ENCODE measurements around the gene RAB23.
"Not testable (repeated sequence)": the region's sequence is repeated elsewhere in the genome, so short reads cannot be mapped to it uniquely, and the experiment has no call there.

Gene RAB23

GRCh38 chr6:57221936-57222742 lies at the start of gene RAB23:
Gene RAB23 (minus strand): TSS chr6:57222307. CDS start chr6:57210380, 11,927 bp downstream.
- DNase-seq, result peak; percentile 96

- DNase-seq, result no peak
Measured at GRCh38 chr6:57268294-57268640, 46.2 kb upstream of the RAB23 start.

DNA sequence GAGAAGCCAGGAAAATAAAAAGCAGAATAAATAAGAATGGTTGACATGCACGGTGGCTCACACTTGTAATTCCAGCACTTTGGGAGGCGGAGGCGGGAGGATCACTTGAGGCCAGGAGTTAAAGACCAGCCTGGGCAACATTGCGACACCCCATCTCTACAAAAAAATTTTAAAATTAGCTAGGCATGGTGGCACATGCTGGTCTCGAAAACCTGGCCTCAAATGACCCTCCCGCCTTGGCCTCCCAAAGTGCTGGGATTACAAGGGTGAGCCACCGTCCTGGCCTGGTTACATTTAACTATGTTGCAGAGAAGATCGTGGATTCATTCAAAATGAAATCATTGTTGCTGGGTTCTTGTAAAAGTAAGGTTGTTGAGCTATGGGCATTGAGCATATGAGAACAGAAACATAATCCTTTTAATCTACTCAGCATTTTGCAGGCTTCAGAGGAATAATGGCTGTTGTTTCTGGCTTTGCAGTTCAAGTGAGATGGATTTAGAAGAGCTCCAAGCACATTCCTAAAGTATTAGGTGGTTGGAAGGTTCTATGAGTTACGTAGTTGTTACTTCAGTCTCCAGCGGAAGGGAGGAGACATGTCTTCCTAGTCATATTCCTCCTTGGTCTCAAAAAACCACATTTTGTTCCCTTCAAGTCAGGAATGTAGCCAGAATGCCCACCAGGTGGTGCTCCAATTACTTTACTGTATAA lies 45.6 kb upstream of the RAB23 start:
- peak; percentile 54 for DNase-seq

- no peak for DNase-seq
Measured at GRCh38 chr6:57265755-57266221, 43.7 kb upstream of the RAB23 start.

DNA sequence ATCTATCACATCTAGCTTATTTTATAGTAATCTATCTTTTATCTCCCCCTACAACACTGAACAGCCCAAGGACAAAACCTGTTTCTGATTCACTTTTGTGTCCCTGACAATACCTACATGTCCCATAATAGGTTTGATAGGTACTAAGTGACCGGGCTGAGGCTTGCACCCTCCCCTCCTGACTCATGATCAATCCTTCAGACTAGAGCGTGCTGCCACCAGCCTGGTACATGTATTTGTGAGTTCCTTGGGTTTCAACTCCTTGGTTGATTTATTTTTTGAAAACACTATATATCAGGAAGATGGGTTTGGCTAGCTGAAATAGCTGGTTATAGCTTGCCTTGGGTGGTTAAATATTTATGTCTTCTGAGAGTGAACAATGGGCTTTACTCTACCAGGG lies 41.6 kb upstream of the RAB23 start:
- no peak for DNase-seq

DNA sequence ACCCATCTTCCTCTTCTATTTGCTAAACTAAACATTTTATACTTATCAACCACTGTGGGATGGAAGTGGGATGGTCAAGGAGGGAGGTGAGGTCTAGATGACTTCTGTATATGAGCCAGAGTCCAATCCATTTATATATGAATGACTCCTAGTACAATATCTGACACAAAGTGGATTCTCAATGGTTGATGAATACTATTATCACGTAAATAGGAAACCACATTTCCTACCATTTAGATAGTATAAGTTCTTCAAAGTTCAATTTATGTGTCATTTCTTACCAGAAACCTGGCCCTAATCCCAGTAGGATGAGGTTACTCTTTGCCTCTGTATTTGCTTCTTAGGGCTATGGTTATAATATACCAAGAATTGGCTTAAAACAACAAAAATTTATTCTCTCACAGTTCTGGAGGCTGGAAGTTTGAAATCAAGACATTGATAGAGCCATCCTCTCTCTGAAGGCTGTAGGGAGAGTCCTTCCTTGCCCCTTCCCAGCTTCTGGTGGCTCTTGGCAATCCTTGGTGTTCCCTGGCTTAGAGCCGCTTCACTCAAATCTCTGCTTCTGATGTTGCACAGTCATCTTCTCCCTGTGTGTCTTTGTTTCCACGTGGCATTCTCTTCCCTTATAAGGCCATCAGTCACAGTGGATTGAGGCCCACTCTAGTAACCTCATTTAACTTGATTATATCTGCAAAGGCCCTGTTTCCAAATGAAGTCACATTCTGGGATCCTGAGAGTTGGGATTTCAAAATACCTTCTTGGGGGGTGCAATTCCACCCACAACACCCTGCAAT lies 41.0 kb upstream of the RAB23 start:
- DNase-seq, result no peak

- no peak for DNase-seq
Measured at GRCh38 chr6:57262488-57262887, 40.4 kb upstream of the RAB23 start.

- DNase-seq, result no peak
Measured at GRCh38 chr6:57261926-57262325, 39.8 kb upstream of the RAB23 start.

- DNase-seq, result no peak
Measured at GRCh38 chr6:57259064-57259463, 37.0 kb upstream of the RAB23 start.

GRCh38 chr6:57257911-57258541 lies 35.9 kb upstream of the RAB23 start:
- peak; percentile 26 for DNase-seq

DNA sequence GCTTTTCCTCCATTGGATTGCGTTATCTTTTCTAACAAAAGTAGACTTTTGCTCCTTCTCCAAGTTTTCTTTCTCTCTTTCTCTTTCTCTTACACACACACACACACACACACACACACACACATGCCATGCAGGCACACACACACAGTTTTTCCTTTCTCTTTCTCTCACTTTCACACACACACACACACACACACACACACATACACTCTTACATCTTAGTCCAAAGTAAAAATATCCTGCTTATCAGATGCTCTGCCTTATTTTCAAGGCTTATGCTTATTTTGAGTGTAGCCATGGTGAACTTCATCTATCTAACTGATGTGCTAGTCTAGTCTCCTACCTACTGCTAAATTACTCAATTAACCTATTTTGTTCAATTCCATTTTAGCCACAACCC lies 34.4 kb upstream of the RAB23 start:
- no peak for DNase-seq

DNA sequence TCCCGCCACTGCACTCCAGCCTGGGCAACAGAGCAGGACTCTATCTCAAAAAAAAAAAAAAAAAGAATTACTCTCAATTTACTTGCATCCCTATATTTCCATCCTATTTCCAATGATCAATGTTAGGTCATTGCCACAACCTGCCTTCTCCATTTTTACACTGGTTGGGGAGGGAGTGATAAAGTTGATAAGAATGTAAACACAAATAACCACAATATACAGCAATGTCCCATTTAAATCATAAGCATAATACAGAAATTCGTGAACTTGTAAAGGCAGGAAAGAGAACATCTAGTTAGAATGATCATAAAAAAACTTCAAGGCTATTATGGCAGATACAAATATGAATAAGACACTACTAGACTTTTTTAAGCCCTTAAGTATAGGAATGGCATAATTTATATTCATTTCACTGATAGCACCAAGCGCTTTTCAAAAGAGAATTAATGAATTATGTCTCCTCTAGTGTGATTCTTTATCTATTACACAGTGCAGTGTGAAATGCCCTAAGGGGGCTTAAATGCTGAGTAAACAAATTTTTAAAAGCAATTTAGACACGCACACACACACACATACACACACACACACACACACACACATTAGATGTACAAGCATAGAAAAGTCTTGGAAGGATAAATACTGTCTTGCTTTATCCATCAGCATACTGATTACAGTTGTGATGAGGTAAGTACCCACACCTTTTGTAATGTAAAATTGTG lies 33.5 kb upstream of the RAB23 start:
- DNase-seq, result no peak

DNA sequence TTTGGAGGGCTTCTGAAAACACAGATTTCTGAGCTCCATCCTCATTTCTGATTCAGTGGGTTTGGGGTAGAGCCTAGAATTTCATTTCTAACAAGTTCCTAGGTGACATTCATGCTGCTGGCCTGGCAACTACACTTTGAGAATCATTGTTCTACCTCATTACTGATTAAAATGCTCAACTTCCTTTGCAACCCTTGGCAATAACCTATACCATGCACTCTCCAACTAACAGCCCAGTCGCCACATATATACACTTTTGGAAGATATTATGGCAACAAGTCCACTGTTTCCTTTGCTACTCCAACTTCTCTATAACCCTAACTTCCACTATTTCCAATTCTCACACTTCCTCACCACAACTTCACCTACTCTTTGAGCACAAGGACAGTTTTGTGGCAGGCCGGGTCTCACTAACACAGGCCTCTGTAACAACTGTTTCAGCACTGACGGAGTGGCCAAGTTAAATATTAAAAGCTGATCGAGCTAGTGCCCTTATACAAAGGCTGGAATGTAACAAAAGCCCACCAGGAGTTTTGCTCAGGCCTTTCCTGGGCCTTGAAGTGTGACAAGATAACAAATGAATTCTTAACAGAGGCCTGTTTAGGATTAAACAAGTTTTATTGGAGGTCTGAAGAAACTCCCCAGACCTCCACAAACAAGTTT lies 32.1 kb upstream of the RAB23 start:
- DNase-seq, result no peak

GRCh38 chr6:57252975-57253374 lies 30.9 kb upstream of the RAB23 start:
- DNase-seq, result peak; percentile 35

DNA sequence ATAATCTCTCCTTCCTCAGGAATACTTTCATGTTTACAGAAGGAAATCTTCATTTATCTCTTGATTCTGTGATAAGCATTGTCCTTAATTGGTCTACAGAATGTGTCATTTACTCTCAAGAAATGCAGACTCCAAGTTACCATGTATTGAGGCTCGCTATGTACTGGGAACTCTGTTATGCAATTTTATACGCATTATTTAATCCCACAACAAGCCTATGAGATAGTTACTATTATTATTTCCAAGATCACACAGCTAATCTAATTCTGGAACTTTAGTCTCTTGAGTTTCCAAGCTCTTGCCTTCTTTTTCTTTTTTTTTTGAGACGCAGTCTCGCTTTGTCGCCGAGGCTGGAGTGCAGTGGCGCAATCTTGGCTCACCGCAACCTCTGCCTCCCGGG lies 30.0 kb upstream of the RAB23 start:
- DNase-seq, result no peak

DNA sequence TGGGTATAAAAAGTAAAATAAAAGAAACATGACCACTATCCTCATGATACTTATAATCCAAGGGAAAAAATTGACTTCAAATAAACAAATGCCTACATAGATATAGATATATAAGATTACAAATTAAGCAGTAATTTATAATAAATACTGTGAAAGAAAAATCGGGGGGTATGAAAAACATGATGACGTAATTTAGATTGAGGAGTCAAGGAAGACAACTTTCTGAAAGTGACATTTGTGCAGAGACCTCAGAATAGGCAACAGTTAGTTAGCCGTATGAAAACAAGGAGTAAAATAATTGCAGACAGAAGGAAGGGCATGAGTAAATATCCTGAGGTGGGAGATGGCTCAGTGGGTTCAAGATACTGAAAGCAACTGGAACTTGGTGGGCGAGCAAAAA lies 28.2 kb upstream of the RAB23 start:
- no peak for DNase-seq

DNA sequence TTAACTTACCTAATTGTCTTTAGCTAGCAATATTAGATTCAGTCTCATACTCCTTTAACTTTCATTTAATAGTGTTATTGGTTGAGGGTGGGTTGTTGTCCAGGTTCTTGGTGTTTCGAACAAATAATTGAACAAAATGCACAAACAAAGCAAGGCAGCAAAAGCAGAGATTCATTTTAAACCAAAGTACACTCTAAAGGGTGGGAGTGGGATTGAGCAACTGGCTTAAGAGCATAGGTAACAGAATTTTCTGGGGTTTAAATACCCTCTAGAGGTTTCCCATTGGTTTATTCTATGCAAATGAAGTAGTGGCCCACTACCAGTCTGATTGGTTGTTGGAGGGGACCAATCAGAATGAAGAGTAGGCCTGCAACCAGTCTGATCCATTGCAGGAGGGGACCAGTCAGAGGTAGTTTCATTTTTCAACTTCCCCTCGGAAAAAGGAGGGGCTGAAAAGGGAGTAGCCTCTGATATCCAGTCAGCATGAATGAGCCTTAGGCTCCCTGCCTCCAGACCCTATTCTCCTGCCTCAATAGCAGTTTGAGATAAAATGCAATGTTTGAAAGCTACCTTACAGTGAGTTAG lies 26.3 kb upstream of the RAB23 start:
- DNase-seq, result no peak

- DNase-seq, result no peak
Measured at GRCh38 chr6:57247603-57248002, 25.5 kb upstream of the RAB23 start.

GRCh38 chr6:57246307-57246706 lies 24.2 kb upstream of the RAB23 start:
- DNase-seq, result no peak

- no peak for DNase-seq
Measured at GRCh38 chr6:57243954-57244353, 21.8 kb upstream of the RAB23 start.

GRCh38 chr6:57243526-57243925 lies 21.4 kb upstream of the RAB23 start:
- not testable (repeated sequence) for DNase-seq
